T-helper 17 cell (primary cell): ENCODE measurements around the gene KDF1. TPM values are rescaled to one million over a fixed set of nuclear protein-coding genes. Genes with fewer than 3 reads are reported as not detected.
"Not testable (repeated sequence)": the region's sequence is repeated elsewhere in the genome, so short reads cannot be mapped to it uniquely, and the experiment has no call there.

Experiments used
- ATAC-seq: fragments of 150-1000 bp; cut with Tn5 transposase; 2 replicates; pipeline ENCODE4 v1.10.0; 2021; ENCODE audit warnings: mild to moderate bottlenecking, moderate library complexity
- DNase-seq, 3 donors: peaks; one replicate each; pipeline versions ENCODE4 v3.0.0 to v3.0.0-alpha.2; 2020 to 2021
- H3K9me3 ChIP-seq: one replicate; pipeline ENCODE4 v1.7.0; 2013; ENCODE audit warnings: low read length, mild to moderate bottlenecking; ENCODE audit not compliant: control insufficient read depth, poor library complexity, severe bottlenecking
- H3K27ac Mint-ChIP-seq: one replicate; pipeline ENCODE4 v1.8.0; 2022; ENCODE audit warnings: mild to moderate bottlenecking, moderate library complexity, mixed read lengths
- H3K27me3 Mint-ChIP-seq: one replicate; pipeline ENCODE4 v1.8.0; 2022; ENCODE audit warnings: mixed read lengths
- H3K36me3 Mint-ChIP-seq: one replicate; pipeline ENCODE4 v1.8.0; 2022; ENCODE audit warnings: low read depth, mixed read lengths
- H3K4me1 Mint-ChIP-seq: one replicate; pipeline ENCODE4 v1.8.0; 2022; ENCODE audit warnings: mild to moderate bottlenecking, mixed read lengths
- H3K4me3 Mint-ChIP-seq: one replicate; pipeline ENCODE4 v1.8.0; 2022; ENCODE audit warnings: mild to moderate bottlenecking, moderate library complexity, mixed read lengths
- total RNA-seq, 4 donors: library from RNA in 2 of 4; stranded (reverse) in 2 of 4; gene quantifications; one replicate each; pipeline ENCODE4 v1.2.3 and lab custom pipeline; 2022 to 2026

Gene KDF1
- total RNA-seq, 2 donors from 2014 or later = 0.62 to 1.3 TPM

- H3K36me3 Mint-ChIP-seq = peaks cover 3% of the 10 kb centered on the region
- H3K4me3 Mint-ChIP-seq = no peak overlapping the region
- no peak for ATAC-seq
- H3K9me3 ChIP-seq = no peaks in the 10 kb centered on the region
- H3K4me1 Mint-ChIP-seq = peaks cover 9% of the 10 kb centered on the region
- no peak overlapping the region for H3K27ac Mint-ChIP-seq
- no peak for DNase-seq
- peaks cover 6% of the 10 kb centered on the region for H3K27me3 Mint-ChIP-seq
These were observed 3.0 kb downstream of the KDF1 start for GRCh38 chr1:26957306-26957705.

GRCh38 chr1:26956321-26956720 is 3.9 kb downstream of the KDF1 start:
- DNase-seq = no peak
- H3K36me3 Mint-ChIP-seq = peaks cover 3% of the 10 kb centered on the region
- H3K27ac Mint-ChIP-seq = no peak overlapping the region
- no peak for ATAC-seq
- no peak overlapping the region for H3K4me3 Mint-ChIP-seq
- H3K27me3 Mint-ChIP-seq = no peaks in the 10 kb centered on the region
- H3K4me1 Mint-ChIP-seq = peaks cover 6% of the 10 kb centered on the region
- no peaks in the 10 kb centered on the region for H3K9me3 ChIP-seq

- H3K9me3 ChIP-seq = no peaks in the 10 kb centered on the region
- DNase-seq (no peak), ATAC-seq (no peak)
- Mint-ChIP-seq H3K27ac (no peak overlapping the region), H3K27me3 (no peaks in the 10 kb centered on the region), H3K4me1 (peaks cover 3% of the 10 kb centered on the region), H3K36me3 (peaks cover 3% of the 10 kb centered on the region), H3K4me3 (no peak overlapping the region)
These were observed 6.9 kb downstream of the KDF1 start for GRCh38 chr1:26953374-26953773.

- peaks cover 3% of the 10 kb centered on the region for H3K36me3 Mint-ChIP-seq
- DNase-seq (no peak), ATAC-seq (no peak)
- H3K4me3 Mint-ChIP-seq = no peak overlapping the region
- H3K4me1 Mint-ChIP-seq = peaks cover 3% of the 10 kb centered on the region
- H3K27me3 Mint-ChIP-seq = no peaks in the 10 kb centered on the region
- no peaks in the 10 kb centered on the region for H3K9me3 ChIP-seq
- H3K27ac Mint-ChIP-seq = no peak overlapping the region
These were observed 8.3 kb downstream of the KDF1 start for GRCh38 chr1:26951821-26952497.

- ATAC-seq = no peak
These were observed 9.1 kb downstream of the KDF1 start for GRCh38 chr1:26951216-26951615.

GRCh38 chr1:26950602-26951001 is 9.7 kb downstream of the KDF1 start:
- Mint-ChIP-seq H3K4me3 (no peak overlapping the region), H3K27ac (no peak overlapping the region), H3K36me3 (peaks cover 3% of the 10 kb centered on the region), H3K27me3 (no peaks in the 10 kb centered on the region), H3K4me1 (peaks cover 3% of the 10 kb centered on the region)
- no peaks in the 10 kb centered on the region for H3K9me3 ChIP-seq
- ATAC-seq (no peak), DNase-seq (no peak)

More at GRCh38 chr1:26951216-26951615, 9.1 kb downstream of the KDF1 start:
- H3K4me3 Mint-ChIP-seq = no peak overlapping the region
- H3K27ac Mint-ChIP-seq = no peak overlapping the region
- peaks cover 3% of the 10 kb centered on the region for H3K4me1 Mint-ChIP-seq
- H3K36me3 Mint-ChIP-seq = peaks cover 3% of the 10 kb centered on the region
- H3K9me3 ChIP-seq = no peaks in the 10 kb centered on the region
- no peak for DNase-seq
- no peaks in the 10 kb centered on the region for H3K27me3 Mint-ChIP-seq

- peaks cover 5% of the 10 kb centered on the region for H3K36me3 Mint-ChIP-seq
- no peak overlapping the region for H3K4me3 Mint-ChIP-seq
- peak overlapping the region; percentile 66 for H3K27ac Mint-ChIP-seq
- no peaks in the 10 kb centered on the region for H3K9me3 ChIP-seq
- no peaks in the 10 kb centered on the region for H3K27me3 Mint-ChIP-seq
- peaks cover 3% of the 10 kb centered on the region for H3K4me1 Mint-ChIP-seq
- DNase-seq (no peak), ATAC-seq (no peak)
These were observed 10.3 kb downstream of the KDF1 start for GRCh38 chr1:26949926-26950319.

GRCh38 chr1:26949266-26949925 is 10.9 kb downstream of the KDF1 start:
- no peak overlapping the region for H3K4me3 Mint-ChIP-seq
- no peaks in the 10 kb centered on the region for H3K9me3 ChIP-seq
- H3K4me1 Mint-ChIP-seq = peaks cover 3% of the 10 kb centered on the region
- no peaks in the 10 kb centered on the region for H3K27me3 Mint-ChIP-seq
- no peak for ATAC-seq
- DNase-seq = no peak
- peak overlapping the region; percentile 66 for H3K27ac Mint-ChIP-seq
- peaks cover 5% of the 10 kb centered on the region for H3K36me3 Mint-ChIP-seq

GRCh38 chr1:26948725-26949057 is 11.6 kb downstream of the KDF1 start:
- H3K27ac Mint-ChIP-seq, H3K4me3 Mint-ChIP-seq, H3K27me3 Mint-ChIP-seq, DNase-seq, H3K4me1 Mint-ChIP-seq, ATAC-seq, H3K9me3 ChIP-seq, H3K36me3 Mint-ChIP-seq: not testable (repeated sequence)

GRCh38 chr1:26946270-26946669 is 14.0 kb downstream of the KDF1 start:
- Mint-ChIP-seq H3K27ac (no peak overlapping the region), H3K27me3 (no peaks in the 10 kb centered on the region), H3K4me3 (no peak overlapping the region), H3K4me1 (peaks cover 2% of the 10 kb centered on the region), H3K36me3 (peaks cover 5% of the 10 kb centered on the region)
- H3K9me3 ChIP-seq = no peaks in the 10 kb centered on the region
- no peak for ATAC-seq
- no peak for DNase-seq

- H3K27ac Mint-ChIP-seq = no peak overlapping the region
- H3K9me3 ChIP-seq = no peaks in the 10 kb centered on the region
These were observed 14.5 kb downstream of the KDF1 start for GRCh38 chr1:26945728-26946127.

GRCh38 chr1:26945138-26945537 is 15.1 kb downstream of the KDF1 start:
- no peak overlapping the region for H3K4me3 Mint-ChIP-seq
- H3K27ac Mint-ChIP-seq = peak overlapping the region; percentile 34
- DNase-seq (no peak), ATAC-seq (no peak)
- no peaks in the 10 kb centered on the region for H3K27me3 Mint-ChIP-seq
- H3K4me1 Mint-ChIP-seq = peaks cover 2% of the 10 kb centered on the region
- peaks cover 5% of the 10 kb centered on the region for H3K36me3 Mint-ChIP-seq
- H3K9me3 ChIP-seq = no peaks in the 10 kb centered on the region

More at GRCh38 chr1:26945728-26946127, 14.5 kb downstream of the KDF1 start:
- peaks cover 5% of the 10 kb centered on the region for H3K36me3 Mint-ChIP-seq
- no peak overlapping the region for H3K4me3 Mint-ChIP-seq
- H3K4me1 Mint-ChIP-seq = peaks cover 2% of the 10 kb centered on the region
- DNase-seq = no peak
- no peak for ATAC-seq
- H3K27me3 Mint-ChIP-seq = no peaks in the 10 kb centered on the region

- H3K36me3 Mint-ChIP-seq = peaks cover 5% of the 10 kb centered on the region
- no peaks in the 10 kb centered on the region for H3K27me3 Mint-ChIP-seq
- ATAC-seq (no peak), DNase-seq (no peak)
- H3K9me3 ChIP-seq = no peaks in the 10 kb centered on the region
- H3K4me3 Mint-ChIP-seq = no peak overlapping the region
- no peak overlapping the region for H3K27ac Mint-ChIP-seq
- peaks cover 7% of the 10 kb centered on the region for H3K4me1 Mint-ChIP-seq
These were observed 17.6 kb downstream of the KDF1 start for GRCh38 chr1:26942656-26943055.

GRCh38 chr1:26941311-26941710 is 19.0 kb downstream of the KDF1 start:
- H3K36me3 Mint-ChIP-seq = peaks cover 5% of the 10 kb centered on the region

More at GRCh38 chr1:26941311-26941710, 19.0 kb downstream of the KDF1 start:
- Mint-ChIP-seq H3K4me1 (peaks cover 7% of the 10 kb centered on the region), H3K27ac (no peak overlapping the region), H3K27me3 (no peaks in the 10 kb centered on the region), H3K4me3 (no peak overlapping the region)
- ATAC-seq = no peak
- DNase-seq = no peak
- no peaks in the 10 kb centered on the region for H3K9me3 ChIP-seq
